GM11168 (cell line): ENCODE data around the gene KRT71.

Experiments
- in situ Hi-C: fragments of 300-500 bp; cut with MboI; formaldehyde crosslinking; loops from one replicate; pipeline ENCODE4 v1.12.0; 2022; ENCODE audit warnings: low sequenced_read_pairs; ENCODE audit not compliant: unreplicated experiment

Gene KRT71

GRCh38 chr12:52526511-52526951 is 26.4 kb downstream of the KRT71 start:
- in situ Hi-C loops = no loop called here

GRCh38 chr12:52525661-52526499 is 27.1 kb downstream of the KRT71 start:
- in situ Hi-C loops = no loop called here

GRCh38 chr12:52524898-52525591 is 27.9 kb downstream of the KRT71 start:
- in situ Hi-C loops = no loop called here

- in situ Hi-C loops = no loop called here
Observed at GRCh38 chr12:52524241-52524897, 28.6 kb downstream of the KRT71 start.

GRCh38 chr12:52523824-52524223 is 29.1 kb downstream of the KRT71 start:
- in situ Hi-C loops = no loop called here

GRCh38 chr12:52522346-52523011 is 30.5 kb downstream of the KRT71 start:
- in situ Hi-C loops = no loop called here

- in situ Hi-C loops = no loop called here
Observed at GRCh38 chr12:52521568-52522266, 31.2 kb downstream of the KRT71 start.

GRCh38 chr12:52521175-52521567 is 31.8 kb downstream of the KRT71 start:
- in situ Hi-C loops = no loop called here

- in situ Hi-C loops = no loop called here
Observed at GRCh38 chr12:52519826-52520662, 32.9 kb downstream of the KRT71 start, which contains the start of gene KRT5. TSS of gene KRT5 (minus strand) at chr12:52520394. CDS start at chr12:52520296, 98 bp downstream.

- in situ Hi-C loops = no loop called here
Observed at GRCh38 chr12:52519387-52519703, 33.6 kb downstream of the KRT71 start.

- in situ Hi-C loops = no loop called here
Observed at GRCh38 chr12:52518574-52519386, 34.2 kb downstream of the KRT71 start.

GRCh38 chr12:52517888-52518287 is 35.1 kb downstream of the KRT71 start:
- in situ Hi-C loops = no loop called here

GRCh38 chr12:52517005-52517835 is 35.7 kb downstream of the KRT71 start:
- in situ Hi-C loops = no loop called here

GRCh38 chr12:52515927-52516831 is 36.8 kb downstream of the KRT71 start:
- in situ Hi-C loops = no loop called here

GRCh38 chr12:52515319-52515646 is 37.7 kb downstream of the KRT71 start:
- in situ Hi-C loops = no loop called here

- in situ Hi-C loops = no loop called here
Observed at GRCh38 chr12:52514471-52515318, 38.2 kb downstream of the KRT71 start.
